K562 treated with DMSO at 1 percent for 12 hours (cell line): ENCODE data around the gene NABP2. TPM values are rescaled to one million over a fixed set of nuclear protein-coding genes. Genes with fewer than 3 reads are reported as not detected.

Experiments
- total RNA-seq: library from RNA; unstranded; fragments of 300-600 nt; gene quantifications from 2 replicates; pipeline ENCODE4 v1.2.3, GENCODE V29; 2022; ENCODE audit not compliant: insufficient read depth

The NABP2 gene
- total RNA-seq, result 41.0 and 51.8 TPM in 2 replicates

DNA sequence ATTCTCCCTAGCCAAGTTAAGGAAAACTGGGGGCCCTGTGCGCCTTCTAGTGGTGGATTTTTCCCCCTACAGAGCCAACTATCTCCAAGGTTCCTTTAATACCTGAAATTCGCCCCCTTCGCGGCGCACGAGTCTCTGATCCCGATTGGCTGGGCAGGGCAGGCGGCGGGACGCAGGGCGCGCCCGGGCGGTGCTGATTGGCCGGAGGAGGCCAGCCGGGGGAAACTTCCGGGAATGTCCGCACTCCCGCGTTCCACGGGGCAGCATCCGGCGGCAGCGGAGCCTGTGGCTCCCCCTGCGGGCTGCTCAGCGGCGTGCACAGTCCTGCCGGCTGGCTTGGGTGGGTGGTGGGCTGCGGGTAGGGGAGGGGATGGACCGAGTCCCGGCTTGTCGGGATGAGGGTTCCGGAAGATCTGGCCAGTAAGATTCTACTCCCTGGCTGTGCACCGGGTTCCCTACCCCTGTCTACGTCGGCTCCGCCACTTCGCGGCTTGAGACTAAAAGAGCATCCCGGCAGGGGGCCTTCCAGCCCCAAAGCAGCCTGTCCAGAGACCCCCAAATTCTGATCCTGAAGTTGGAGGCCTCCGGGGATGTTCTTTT is at the start of gene NABP2:
TSS of gene NABP2 (plus strand) at position 241 of the 600 bp plus-strand sequence. CDS start 515 bp downstream, outside the sequence.

DNA sequence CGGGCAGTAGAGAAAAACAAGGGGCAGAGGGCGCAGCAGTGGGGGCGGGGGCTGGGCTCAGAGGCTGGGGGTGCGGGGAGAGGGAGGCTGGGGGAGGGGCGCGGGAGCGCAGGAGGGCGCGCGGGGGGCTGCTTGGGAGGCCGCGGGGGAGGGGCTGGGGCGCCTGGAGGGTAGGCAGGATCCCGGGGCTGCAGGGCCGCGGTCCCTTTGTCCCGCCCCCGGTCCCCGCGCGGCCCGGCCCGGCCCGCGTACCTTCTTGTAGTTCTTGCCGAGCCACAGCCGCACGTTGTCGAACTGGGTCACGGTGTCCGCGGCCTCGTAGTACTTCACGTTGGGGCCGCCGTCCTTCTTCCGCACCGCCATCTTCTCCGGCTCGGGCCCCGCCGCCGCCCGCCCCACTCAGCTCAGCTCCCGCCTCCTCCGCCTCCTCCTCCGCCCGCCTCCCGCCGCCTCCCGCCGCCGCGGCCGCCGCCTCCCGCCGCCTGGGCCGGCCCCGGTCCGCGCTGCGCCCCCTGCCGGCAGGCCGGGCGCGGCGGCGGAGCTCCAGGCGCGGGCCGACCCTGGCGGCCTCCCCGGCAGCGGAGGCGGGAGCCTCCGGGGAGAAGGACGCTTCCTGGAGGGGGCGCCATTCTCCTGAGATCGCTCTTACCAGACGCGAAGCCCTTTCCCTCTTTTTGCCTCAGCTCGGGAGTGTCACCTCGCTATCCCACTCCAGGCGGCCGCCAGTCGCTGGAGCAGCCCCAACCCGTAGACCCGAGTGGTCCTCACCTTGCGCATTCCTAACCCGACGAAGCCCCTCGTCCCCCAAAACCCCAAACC is 34.8 kb upstream of the NABP2 start, which contains the start of gene SMARCC2:
TSS of gene SMARCC2 (minus strand) at position 385 of the 819 bp plus-strand sequence. CDS start at position 363, 22 bp downstream.

DNA sequence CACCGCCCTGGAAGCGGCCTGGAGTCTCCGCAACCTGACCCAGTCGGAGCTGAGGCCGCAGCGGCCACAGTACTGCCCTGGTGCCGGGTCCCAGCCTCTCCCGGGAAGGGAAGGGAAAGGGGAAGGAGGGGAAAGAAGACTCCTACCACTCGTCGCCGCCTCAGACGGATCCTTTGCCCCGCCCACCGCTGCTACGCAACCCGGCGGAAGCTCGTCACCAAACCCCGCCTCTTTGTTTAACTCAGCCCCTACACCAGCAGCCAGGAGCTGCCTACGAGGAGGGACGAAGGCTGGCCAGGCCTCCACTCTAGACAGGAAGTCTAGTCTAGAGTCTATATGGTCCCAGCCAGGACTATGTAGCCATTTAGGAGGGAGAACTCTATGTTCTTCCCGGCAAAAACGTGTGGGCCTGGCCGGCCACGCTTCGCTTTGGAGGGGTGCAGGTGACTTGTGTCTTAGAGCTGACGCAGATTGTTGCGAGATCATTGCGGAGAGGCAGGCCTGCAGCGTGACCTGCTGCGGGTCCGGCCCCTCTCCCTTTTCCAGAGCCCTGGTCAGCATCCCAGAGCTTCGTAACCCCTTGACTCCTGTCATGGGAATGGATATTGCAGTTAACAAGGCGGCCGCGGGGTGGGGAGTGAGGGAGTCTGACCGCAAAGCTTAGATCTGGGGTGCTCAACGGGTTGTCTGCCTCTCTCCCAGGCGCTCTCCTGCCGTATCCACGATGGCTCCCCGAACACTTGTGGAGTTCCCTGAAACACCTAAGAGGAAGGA is 2.2 kb upstream of the NABP2 start, which contains the start of gene RNF41:
TSS of gene RNF41 (minus strand) at position 166 of the 774 bp plus-strand sequence. CDS start 7,875 bp downstream, outside the sequence.

DNA sequence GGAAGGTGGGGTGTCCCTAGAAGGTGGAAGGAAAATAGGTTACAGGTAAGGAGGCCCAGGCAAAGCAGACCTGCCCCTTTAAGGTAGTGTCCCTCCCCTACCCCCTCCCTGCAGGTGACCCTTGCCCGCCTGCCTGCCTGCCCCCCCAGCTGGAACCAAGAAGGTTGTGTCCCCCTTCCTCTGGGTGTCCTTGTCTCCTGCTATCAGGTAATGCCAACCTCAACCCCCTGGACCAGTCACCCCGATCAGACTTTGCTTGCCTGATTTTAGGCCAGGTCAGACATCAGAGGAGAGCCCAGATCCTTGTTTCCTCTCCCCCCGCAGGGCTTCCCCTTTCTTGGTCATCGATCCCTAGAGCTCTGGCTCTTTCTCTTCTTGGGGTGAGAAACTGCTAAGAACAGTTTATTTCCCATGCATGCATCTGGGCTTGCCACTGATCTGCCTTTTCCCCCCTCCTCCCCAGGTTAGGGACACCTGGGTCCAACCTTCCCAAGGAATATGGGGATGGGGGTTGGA is 5.8 kb downstream of the NABP2 start, which contains the start of gene SLC39A5:
TSS of gene SLC39A5 (plus strand) at position 136 of the 516 bp plus-strand sequence. CDS start 1,224 bp downstream, outside the sequence.

DNA sequence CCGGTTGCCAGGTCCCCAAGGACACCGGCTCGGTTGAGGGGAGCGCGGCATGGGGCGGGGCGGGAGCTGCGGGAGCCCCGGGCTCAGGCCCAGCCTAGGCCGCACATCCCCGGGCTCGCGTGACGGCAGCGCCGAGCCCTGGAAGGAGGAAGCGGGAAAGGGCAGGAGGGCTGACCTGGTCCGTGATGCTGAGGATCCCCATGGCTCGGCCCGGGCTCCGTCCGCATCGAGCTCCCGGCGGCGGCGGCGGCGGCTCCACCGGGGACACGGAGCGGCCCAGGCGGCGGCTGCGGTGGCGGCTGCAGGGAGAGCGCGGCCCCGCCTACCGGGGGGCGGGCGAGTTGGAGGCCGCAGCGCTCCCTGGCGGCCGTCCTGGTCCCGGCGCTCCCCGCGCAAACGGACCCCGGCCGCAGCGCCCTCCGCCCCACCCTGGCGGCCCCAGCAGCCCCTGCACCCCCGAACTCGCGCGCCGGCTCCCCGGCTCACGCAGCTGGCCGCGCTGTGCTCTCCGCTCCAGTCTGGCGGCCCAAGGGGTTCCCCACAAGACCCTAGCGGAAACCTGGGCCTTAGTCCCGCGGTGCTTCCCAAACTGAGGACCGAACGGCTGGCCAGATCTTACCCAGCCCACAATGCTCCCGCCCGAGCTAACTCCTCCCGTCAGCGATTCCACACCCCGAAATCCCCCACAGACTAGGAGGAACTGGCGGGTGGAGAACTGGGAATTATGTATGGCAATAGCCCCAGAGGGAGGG is 34.1 kb downstream of the NABP2 start, which contains the start of gene ANKRD52:
TSS of gene ANKRD52 (minus strand) at position 317 of the 752 bp plus-strand sequence. CDS start at position 202, 115 bp downstream.

DNA sequence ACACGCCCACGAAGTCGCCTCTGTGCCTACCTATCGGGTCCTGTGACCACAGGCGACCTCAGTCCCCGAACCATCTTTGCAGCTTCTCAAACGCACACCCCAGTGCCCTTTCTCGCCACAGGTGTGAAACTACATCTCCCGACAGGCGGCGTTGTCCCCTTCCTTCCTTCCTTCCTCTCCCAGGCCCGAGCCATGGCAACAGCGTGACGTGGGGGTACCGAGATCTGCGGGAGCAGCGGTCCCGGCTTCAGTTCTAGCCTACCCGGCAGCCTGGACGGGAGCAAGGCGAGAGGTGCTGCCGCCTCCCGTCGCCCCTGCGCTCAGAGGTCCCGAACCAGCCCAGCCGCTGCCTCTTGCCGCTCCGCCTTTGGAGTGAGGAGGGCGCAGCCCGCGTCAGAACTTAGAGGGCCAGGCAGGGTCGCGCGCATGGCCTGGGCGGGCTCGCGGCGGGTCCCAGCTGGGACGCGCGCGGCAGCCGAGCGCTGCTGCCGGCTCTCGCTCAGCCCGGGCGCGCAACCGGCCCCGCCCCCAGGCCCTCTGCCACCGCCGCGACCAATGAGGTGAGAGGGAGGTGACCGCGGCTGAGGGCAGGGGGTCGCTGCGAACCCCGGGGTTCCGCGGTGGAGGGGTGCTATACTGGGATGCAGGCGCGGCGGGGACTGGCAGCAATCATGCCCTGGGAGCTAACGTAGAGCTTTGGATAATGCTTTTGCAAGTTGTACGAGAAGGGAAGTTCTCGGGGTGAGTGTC is 42.7 kb downstream of the NABP2 start, which contains the start of gene COQ10A:
TSS of gene COQ10A (plus strand) at position 250 of the 750 bp plus-strand sequence. CDS start at position 427, 177 bp downstream.

Other genes with a start within 250 kb of the NABP2 start
- 28.3 and 47.1 TPM in 2 replicates for gene SUOX, start 227.1 kb upstream of the NABP2 start, total RNA-seq
- gene IKZF4, start 203.3 kb upstream of the NABP2 start, total RNA-seq, result 5.5 and 28.5 TPM in 2 replicates
- 356 and 471 TPM in 2 replicates for gene RPS26, start 182.4 kb upstream of the NABP2 start, total RNA-seq
- 4.0 and 6.2 TPM in 2 replicates for gene ERBB3, start 144.2 kb upstream of the NABP2 start, total RNA-seq
- gene PA2G4, start 119.8 kb upstream of the NABP2 start, total RNA-seq, result 117 and 191 TPM in 2 replicates
- 3,882 and 7,413 TPM in 2 replicates for gene RPL41, start 107.7 kb upstream of the NABP2 start, total RNA-seq
- 3.0 and 6.0 TPM in 2 replicates for gene ZC3H10, start 106.1 kb upstream of the NABP2 start, total RNA-seq
- gene ESYT1, start 96.1 kb upstream of the NABP2 start, total RNA-seq, result 118 and 171 TPM in 2 replicates
- 39.6 and 50.9 TPM in 2 replicates for gene MYL6B, start 71.8 kb upstream of the NABP2 start, total RNA-seq
- gene MYL6, start 66.0 kb upstream of the NABP2 start, total RNA-seq, result 825 and 1,302 TPM in 2 replicates
- 21.7 and 70.9 TPM in 2 replicates for gene SMARCC2, start 34.9 kb upstream of the NABP2 start, total RNA-seq
- 21.4 and 47.7 TPM in 2 replicates for gene RNF41, start 2.4 kb upstream of the NABP2 start, total RNA-seq
- gene SLC39A5, start 5.7 kb downstream of the NABP2 start, total RNA-seq, result not detected in 2 replicates
- gene ANKRD52, start 34.0 kb downstream of the NABP2 start, total RNA-seq, result 9.6 and 33.7 TPM in 2 replicates
- gene COQ10A, start 42.6 kb downstream of the NABP2 start, total RNA-seq, result 43.3 and 62.5 TPM in 2 replicates
- 81.3 and 200 TPM in 2 replicates for gene CS, start 76.0 kb downstream of the NABP2 start, total RNA-seq
- gene CNPY2, start 91.6 kb downstream of the NABP2 start, total RNA-seq, result 79.7 and 93.3 TPM in 2 replicates
- 12.5 and 26.6 TPM in 2 replicates for gene PAN2, start 109.7 kb downstream of the NABP2 start, total RNA-seq
- gene IL23A, start 114.5 kb downstream of the NABP2 start, total RNA-seq, result 13.7 and 23.5 TPM in 2 replicates
- 25.6 and 60.4 TPM in 2 replicates for gene STAT2, start 135.8 kb downstream of the NABP2 start, total RNA-seq
- not detected in 2 replicates for gene APOF, start 138.5 kb downstream of the NABP2 start, total RNA-seq
- gene TIMELESS, start 225.1 kb downstream of the NABP2 start, total RNA-seq, result 20.4 and 51.5 TPM in 2 replicates
- not detected in 2 replicates for gene MIP, start 230.3 kb downstream of the NABP2 start, total RNA-seq
- 0.66 and 1.9 TPM in 2 replicates for gene SPRYD4, start 244.2 kb downstream of the NABP2 start, total RNA-seq